ENCODE measurements around the gene WNT7A. TPM values are rescaled to one million over a fixed set of nuclear protein-coding genes. Genes with fewer than 3 reads are reported as not detected.

The WNT7A gene
- total RNA-seq, 1 donor from 2014 or later: not detected

DNA sequence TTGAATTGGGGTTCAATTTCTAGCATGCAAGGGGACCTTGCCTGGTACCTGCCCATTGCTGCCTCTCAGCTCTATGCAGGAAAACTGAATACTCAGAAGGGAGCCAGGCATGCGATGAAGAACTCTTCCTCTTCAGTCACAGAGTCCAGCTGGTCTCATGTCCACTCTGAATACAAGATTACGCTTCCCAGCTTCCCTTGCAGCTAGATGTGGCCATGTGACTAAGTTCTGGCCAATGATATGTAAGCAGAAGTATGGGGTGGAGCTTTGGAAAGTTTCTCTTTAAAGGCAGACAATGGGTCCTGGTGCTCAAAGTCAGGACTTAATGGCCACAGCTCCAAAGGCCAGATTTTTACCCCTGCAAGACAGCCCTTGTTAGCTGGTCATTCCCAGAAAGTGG, 9.0 kb downstream of the WNT7A start:
- TF ChIP-seq, protein P1, sequence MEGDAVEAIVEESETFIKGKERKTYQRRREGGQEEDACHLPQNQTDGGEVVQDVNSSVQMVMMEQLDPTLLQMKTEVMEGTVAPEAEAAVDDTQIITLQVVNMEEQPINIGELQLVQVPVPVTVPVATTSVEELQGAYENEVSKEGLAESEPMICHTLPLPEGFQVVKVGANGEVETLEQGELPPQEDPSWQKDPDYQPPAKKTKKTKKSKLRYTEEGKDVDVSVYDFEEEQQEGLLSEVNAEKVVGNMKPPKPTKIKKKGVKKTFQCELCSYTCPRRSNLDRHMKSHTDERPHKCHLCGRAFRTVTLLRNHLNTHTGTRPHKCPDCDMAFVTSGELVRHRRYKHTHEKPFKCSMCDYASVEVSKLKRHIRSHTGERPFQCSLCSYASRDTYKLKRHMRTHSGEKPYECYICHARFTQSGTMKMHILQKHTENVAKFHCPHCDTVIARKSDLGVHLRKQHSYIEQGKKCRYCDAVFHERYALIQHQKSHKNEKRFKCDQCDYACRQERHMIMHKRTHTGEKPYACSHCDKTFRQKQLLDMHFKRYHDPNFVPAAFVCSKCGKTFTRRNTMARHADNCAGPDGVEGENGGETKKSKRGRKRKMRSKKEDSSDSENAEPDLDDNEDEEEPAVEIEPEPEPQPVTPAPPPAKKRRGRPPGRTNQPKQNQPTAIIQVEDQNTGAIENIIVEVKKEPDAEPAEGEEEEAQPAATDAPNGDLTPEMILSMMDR (IDR thresholded peaks at IDR 0.05; ENCODE audit: partially characterized antibody, unreplicated experiment): no peak
- DNase-seq: no peak
- Mint-ChIP-seq H3K9me3 (ENCODE audit: unreplicated experiment) (peaks cover 6% of the 10 kb centered on the region), H3K27me3 (ENCODE audit: unreplicated experiment) (peaks cover 23% of the 10 kb centered on the region), H3K27ac (ENCODE audit: unreplicated experiment) (no peak overlapping the region), H3K4me1 (ENCODE audit: low read depth, unreplicated experiment) (no peaks in the 10 kb centered on the region), H3K36me3 (ENCODE audit: unreplicated experiment) (peaks cover 11% of the 10 kb centered on the region), H3K4me3 (ENCODE audit: unreplicated experiment) (no peak overlapping the region)

DNA sequence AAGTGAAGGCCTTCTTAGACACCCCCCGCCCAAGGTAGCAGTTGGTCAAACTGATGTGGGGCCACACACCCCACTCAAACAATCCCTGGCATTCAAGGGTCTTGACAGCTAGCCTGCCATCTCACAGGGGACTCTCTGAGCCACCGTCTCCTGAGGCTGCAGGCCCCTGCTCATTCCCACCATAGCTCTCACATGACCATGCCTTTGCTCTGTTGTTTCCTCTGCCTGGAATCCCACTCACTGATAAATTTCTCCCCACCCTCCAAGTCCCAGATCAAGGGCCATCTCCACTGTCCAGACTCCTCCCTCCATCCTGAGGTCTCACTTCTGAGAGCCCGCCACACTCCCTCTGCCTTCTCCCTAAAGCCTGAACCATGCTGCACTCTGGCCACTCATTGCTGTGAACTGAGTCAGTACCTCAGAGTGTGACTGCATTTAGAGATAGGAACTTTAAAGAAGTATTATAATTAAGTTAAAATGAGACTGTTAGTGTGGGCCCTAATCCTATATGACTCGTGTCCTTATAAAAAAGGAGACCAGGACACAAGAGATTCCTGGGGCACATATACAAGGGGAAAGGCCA, 10.0 kb downstream of the WNT7A start:
- peaks cover 6% of the 10 kb centered on the region for H3K9me3 Mint-ChIP-seq (ENCODE audit: unreplicated experiment)
- no peak overlapping the region for H3K4me3 Mint-ChIP-seq (ENCODE audit: unreplicated experiment)
- peaks cover 20% of the 10 kb centered on the region for H3K27me3 Mint-ChIP-seq (ENCODE audit: unreplicated experiment)
- no peak overlapping the region for H3K27ac Mint-ChIP-seq (ENCODE audit: unreplicated experiment)
- H3K4me1 Mint-ChIP-seq (ENCODE audit: low read depth, unreplicated experiment): no peaks in the 10 kb centered on the region
- TF ChIP-seq, protein P1 (IDR thresholded peaks at IDR 0.05; ENCODE audit: partially characterized antibody, unreplicated experiment): no peak
- peaks cover 8% of the 10 kb centered on the region for H3K36me3 Mint-ChIP-seq (ENCODE audit: unreplicated experiment)
- no peak for DNase-seq

DNA sequence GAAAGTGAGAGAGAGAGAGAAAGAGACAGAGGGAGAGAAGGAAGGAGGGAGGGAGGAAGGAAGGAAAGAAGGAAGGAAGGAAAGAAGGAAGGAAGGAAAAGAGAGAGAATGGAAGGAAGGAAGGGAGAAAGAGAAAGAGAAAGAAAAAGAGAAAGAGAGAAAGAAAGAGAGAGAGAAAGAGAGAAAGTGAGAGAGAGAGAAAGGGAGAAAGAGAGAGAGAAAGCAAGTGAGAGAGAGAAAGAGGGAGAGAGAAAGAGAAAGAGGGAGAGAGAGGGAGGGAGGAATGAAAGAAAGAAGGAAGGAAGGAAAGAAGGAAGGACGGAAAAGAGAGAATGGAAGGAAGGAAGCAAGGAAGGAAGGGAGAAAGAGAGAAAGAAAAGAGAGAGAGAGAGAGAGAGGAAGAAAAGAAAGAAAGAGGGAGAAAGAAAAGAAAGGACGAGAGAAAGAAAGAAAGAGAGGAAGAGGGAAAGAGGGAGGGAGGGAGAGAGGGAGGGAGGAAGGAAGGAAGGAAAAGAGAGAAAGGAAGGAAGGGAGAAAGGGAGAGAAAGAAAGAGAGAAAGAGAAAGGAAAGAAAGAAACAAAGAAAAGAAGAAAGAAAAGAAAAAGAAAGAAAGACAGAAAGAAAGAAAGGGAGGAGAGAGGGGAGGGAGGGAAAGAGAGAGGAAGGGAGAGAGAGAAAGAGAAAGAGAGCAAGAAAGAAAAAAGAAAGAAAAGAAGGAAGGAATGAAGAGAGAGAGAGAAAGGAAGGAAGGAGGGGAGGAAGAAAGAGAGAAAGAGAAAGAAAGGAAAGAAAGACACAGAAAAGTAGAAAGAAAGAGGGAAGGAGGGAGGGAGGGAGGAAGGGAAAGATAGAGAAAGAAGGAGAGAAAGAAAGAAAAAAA, 10.8 kb downstream of the WNT7A start:
- H3K9me3 Mint-ChIP-seq (ENCODE audit: unreplicated experiment): peaks cover 6% of the 10 kb centered on the region
- H3K4me3 Mint-ChIP-seq (ENCODE audit: unreplicated experiment): no peak overlapping the region
- H3K27me3 Mint-ChIP-seq (ENCODE audit: unreplicated experiment): peaks cover 17% of the 10 kb centered on the region
- no peaks in the 10 kb centered on the region for H3K4me1 Mint-ChIP-seq (ENCODE audit: low read depth, unreplicated experiment)
- no peak overlapping the region for H3K27ac Mint-ChIP-seq (ENCODE audit: unreplicated experiment)
- peaks cover 8% of the 10 kb centered on the region for H3K36me3 Mint-ChIP-seq (ENCODE audit: unreplicated experiment)
- TF ChIP-seq, protein P1 (IDR thresholded peaks at IDR 0.05; ENCODE audit: partially characterized antibody, unreplicated experiment): no peak
- no peak for DNase-seq

DNA sequence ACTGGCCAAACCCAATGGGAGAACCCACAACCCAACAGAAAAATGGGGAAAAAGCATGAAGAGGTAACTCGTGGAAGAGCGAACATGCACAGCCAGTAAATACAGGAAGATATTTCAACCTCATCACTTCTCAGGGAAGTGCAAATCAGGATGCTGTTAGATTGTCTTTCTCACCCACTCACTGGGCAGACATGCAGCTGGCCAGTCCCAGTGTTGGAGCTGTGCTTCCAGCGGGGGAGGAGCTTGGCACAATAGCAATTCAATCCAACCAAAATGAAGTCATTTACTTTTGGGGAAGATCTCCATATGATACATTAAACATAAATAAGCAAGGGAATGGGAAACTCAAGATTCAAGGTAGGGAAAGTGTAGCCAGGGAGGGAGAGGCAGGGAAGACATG, 12.1 kb downstream of the WNT7A start:
- DNase-seq: no peak
- peaks cover 15% of the 10 kb centered on the region for H3K27me3 Mint-ChIP-seq (ENCODE audit: unreplicated experiment)
- peaks cover 6% of the 10 kb centered on the region for H3K9me3 Mint-ChIP-seq (ENCODE audit: unreplicated experiment)
- no peak overlapping the region for H3K4me3 Mint-ChIP-seq (ENCODE audit: unreplicated experiment)
- H3K4me1 Mint-ChIP-seq (ENCODE audit: low read depth, unreplicated experiment): no peaks in the 10 kb centered on the region
- no peak overlapping the region for H3K27ac Mint-ChIP-seq (ENCODE audit: unreplicated experiment)
- TF ChIP-seq, protein P1 (IDR thresholded peaks at IDR 0.05; ENCODE audit: partially characterized antibody, unreplicated experiment): no peak
- peaks cover 8% of the 10 kb centered on the region for H3K36me3 Mint-ChIP-seq (ENCODE audit: unreplicated experiment)
